ENCODE measurements around the gene TMEM106A.
"Not testable (repeated sequence)": the region's sequence is repeated elsewhere in the genome, so short reads cannot be mapped to it uniquely, and the experiment has no call there.

TMEM106A gene

GRCh38 chr17:43216369-43216761 lies 4.7 kb downstream of the TMEM106A start:
- DNase-seq = no peak

GRCh38 chr17:43216762-43217613 lies 5.3 kb downstream of the TMEM106A start:
- DNase-seq = no peak

GRCh38 chr17:43217614-43218087 lies 6.0 kb downstream of the TMEM106A start:
- DNase-seq = no peak

DNA sequence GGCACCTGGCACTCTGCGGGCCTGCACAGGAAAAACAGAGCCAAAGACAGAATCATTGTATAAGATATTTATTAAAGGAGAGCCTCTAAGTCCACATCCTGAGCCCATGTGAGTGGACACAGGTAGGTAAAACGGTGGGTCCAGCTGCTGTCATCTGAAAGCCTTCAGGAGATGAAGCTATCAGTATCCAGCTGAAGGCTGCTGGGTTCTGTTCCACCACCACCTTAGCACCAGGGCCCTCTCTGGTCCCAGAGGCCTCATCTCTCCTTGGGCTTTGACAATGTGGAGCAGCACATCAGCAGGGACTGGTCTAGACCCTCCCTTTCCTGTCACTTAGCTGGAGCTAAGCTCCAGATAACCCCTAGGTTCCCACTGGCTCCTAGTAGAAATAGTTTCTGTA lies 7.3 kb downstream of the TMEM106A start:
- no peak for DNase-seq

DNA sequence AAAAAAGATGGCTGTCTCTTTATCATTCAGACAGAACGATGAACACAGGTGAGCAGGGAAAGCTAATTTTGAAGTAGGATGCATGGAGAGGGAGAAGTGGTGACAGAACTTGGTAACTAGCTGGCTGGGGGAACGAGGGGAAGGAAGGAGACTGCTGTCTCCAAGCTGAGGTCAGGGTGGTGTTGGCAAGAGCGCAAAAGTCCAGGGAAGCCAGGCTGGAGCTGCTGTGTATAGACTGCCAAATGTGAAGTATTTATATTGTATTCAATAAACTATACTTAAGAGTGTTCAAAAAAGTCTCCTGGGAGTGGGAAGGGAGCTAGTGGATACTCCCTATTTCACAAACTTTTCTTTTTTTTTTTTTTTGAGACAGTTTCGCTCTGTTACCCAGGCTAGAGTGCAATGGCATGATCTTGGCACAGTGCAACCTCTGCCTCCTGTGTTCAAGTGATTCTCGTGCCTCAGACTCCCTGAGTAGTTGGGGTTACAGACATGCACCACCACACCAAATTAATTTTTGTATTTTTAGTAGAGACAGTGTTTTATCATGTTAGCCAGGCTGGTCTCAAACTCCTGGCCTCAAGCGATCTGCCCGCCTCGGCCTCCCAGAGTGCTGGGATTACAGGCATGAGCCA lies 8.2 kb downstream of the TMEM106A start:
- DNase-seq = no peak

GRCh38 chr17:43220511-43221125 lies 8.9 kb downstream of the TMEM106A start:
- DNase-seq = no peak

GRCh38 chr17:43224146-43224705 lies 12.6 kb downstream of the TMEM106A start:
- DNase-seq = no peak

DNA sequence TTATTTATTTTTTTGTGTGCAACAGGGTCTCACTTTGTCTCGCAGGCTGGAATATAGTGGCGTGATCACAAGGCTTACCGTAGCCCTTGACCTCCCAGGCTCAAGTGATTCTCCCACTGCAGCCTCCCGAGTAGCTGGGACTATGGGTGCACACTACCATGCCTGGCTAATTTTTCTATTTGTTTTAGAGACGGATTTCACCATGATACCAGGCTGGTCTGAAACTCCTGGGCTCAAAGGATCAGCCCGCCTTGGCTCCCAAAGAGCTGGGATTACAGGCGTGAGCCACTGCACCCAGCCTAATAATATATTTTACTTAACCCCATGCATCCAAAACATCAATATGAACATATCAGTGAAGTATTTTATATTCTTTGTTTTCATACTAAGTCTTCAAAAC lies 14.7 kb downstream of the TMEM106A start:
- DNase-seq = no peak

- DNase-seq = not testable (repeated sequence)
Measured at GRCh38 chr17:43228020-43228782, 16.5 kb downstream of the TMEM106A start, which contains the start of gene CCDC200. CCDC200 (minus strand) TSS chr17:43228623; CDS start chr17:43228554, 69 bp downstream.

DNA sequence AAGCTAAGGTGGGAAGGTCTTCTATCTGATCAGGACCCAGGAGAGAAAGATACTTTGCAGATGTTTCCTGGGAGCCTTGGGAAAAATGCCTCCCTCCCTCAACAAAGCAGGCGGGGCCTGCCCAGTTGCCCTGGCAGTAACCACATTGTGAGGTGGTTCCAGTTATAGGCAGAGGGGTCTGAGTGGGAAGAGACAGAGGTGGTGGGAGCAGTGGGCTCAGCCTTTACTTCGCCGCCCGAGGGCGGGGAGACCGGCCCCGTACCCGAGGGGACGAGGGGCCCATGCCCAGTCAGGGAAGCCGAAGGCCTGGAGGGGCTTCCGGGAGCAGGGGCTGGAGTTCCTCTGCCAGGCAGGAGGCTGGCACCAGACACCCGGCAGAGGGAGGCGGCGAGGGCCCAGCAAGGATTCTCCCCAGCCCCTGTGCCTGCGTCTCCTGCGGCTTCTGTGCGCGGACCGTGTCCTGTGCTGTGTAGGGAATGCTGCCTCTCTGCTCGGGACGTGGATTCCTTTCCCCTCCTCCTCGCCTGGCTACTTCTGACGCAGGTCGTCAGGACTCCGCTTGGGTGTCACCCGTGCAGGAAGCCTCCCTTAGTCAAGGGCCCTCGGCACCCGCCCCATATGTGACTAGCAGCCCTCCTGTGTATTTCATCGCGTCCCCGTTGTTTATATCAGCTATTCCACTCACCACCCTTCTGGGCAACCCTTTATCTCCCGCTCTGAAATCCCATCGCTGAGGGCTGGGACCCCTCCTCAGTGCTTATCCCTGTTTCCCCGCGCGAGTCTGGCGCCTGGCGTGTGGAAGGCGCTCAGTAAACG lies 19.7 kb downstream of the TMEM106A start:
- not testable (repeated sequence) for DNase-seq

DNA sequence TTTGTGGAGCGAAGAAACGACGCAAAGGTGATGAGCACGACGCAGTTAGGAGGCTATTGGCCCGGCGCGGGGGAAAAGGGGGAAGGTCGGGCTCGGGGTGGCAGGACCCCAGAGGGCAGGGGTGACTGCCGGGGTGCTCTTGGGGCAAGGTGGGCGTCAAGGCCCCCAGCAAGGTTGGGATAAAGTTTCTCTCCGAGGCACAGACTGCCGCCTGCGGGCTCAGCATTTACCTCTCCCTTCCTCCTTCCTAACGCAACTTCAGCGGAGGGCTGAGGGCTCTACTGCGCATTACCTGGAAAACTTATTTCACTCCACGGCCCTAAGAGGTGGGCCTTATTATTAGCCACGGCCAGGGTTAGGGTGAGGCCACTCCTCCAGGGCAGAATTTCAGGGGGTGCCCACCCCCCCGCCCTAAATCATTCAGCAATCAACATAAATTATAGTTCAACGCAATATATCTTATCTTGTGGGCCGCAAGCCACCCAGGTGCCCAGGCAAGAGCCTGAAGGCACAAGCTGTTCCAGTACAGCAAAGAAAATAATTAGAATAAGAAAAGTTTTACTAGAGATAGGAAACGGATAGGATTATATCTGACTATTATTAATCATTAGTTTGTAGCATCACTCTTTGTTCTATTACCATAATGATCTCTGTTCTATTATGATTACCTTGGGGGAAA lies 20.5 kb downstream of the TMEM106A start:
- DNase-seq = not testable (repeated sequence)

- DNase-seq = not testable (repeated sequence)
Measured at GRCh38 chr17:43233263-43233662, 21.6 kb downstream of the TMEM106A start.

GRCh38 chr17:43233877-43234276 lies 22.2 kb downstream of the TMEM106A start, which contains the start of gene RNU2-1:
RNU2-1 (minus strand) TSS chr17:43233977.
- not testable (repeated sequence) for DNase-seq

- DNase-seq = not testable (repeated sequence)
Measured at GRCh38 chr17:43239597-43239996, 27.9 kb downstream of the TMEM106A start.

DNA sequence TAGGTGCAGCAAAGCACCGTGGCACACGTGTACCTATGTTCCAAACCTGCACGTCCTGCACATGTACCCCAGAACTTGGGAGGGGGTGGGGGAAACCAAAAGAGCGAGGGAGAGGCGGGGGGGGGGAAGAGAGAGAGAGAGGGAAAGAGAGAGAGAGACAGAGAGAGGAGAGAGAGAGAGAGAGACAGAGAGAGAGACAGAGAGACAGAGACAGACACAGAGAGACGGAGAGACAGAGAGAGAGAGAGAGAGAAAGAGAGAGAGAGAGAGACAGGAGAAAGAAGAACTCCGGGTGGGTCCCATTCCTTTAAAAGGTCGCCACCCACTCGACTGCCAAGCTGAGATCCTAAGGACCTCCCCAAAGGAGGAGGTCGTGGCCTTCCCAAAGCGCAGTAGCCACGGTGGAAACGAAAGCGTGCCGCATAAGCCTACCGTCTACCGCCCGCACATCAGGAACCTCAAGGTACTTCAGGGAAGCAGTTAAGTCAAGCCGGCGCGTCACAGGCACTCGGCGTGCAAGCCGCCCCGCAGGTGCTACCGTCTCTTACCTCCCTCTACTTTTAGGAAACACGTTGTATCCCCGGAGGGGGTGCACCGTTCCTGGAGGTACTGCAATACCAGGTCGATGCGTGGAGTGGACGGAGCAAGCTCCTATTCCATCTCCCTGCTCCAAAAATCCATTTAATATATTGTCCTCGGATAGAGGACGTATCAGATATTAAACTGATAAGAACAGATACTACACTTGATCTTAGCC lies 29.1 kb downstream of the TMEM106A start:
- DNase-seq = not testable (repeated sequence)

GRCh38 chr17:43246456-43246855 lies 34.8 kb downstream of the TMEM106A start:
- DNase-seq = not testable (repeated sequence)
